Panc1 (cell line): Measurements from ENCODE around the gene C11orf54.

Experiments
- CTCF ChIP-seq: fragments of 450-650 bp; IDR thresholded peaks from 2 replicates; pipeline ENCODE4 v1.5.1; 2017; ENCODE audit warnings: mild to moderate bottlenecking
- REST ChIP-seq, 2 experiments: IDR thresholded peaks; 2 replicates each; pipeline ENCODE4 v1.6.1; 2011 to 2012; ENCODE audit warnings: low read depth in 2 of 2, control low read depth in 1 of 2, low read length in 1 of 2, mild to moderate bottlenecking in 1 of 2, moderate library complexity in 1 of 2; ENCODE audit not compliant: insufficient read depth in 1 of 2

- no peak for TF ChIP-seq CTCF
- no peak for TF ChIP-seq REST (IDR thresholded peaks at IDR 0.05; ENCODE audit: insufficient read depth in 1 of 2, low read depth in 2 of 2, low read length in 1 of 2)
Observed at GRCh38 chr11:93783362-93783761, 41.9 kb downstream of the C11orf54 start.
